PC-9 (cell line): ENCODE data around the gene ZNF236. TPM values are rescaled to one million over a fixed set of nuclear protein-coding genes. Genes with fewer than 3 reads are reported as not detected.

ENCODE experiments used
- BruUV-seq: library from RNA; stranded (reverse); fragments of 400-500 nt; replicated peaks from 2 replicates; lab custom pipeline; 2021; lab: Mats Ljungman, UMichigan
- CTCF ChIA-PET: fragments of 300-600 bp; sonication (Branson Sonifier 250); formaldehyde crosslinking; loops from one replicate; lab custom pipeline; 2022; ENCODE audit warnings: antibody characterized with exemption; lab: Charles Lee
- POLR2A ChIA-PET: fragments of 300-600 bp; sonication (Branson Sonifier 250); formaldehyde crosslinking; loops from one replicate; lab custom pipeline; 2022; ENCODE audit warnings: antibody characterized with exemption; ENCODE audit not compliant: unreplicated experiment; lab: Charles Lee
- DNase-seq, 2 experiments: peaks; one replicate each; pipeline versions ENCODE4 v3.0.0 to v3.0.0-alpha.2; 2015 to 2022; ENCODE audit warnings: mixed read lengths in 1 of 2
- H2AFZ ChIP-seq: fragments of 200-600 bp; sonication (generic); 2 replicates; pipeline ENCODE4 v1.8.1; 2017; ENCODE audit warnings: antibody characterized with exemption
- H3F3A ChIP-seq: fragments of 200-600 bp; sonication (generic); 2 replicates; pipeline ENCODE4 v1.8.1; 2017; ENCODE audit warnings: antibody characterized with exemption, mild to moderate bottlenecking, low read depth; ENCODE audit not compliant: insufficient read depth
- H3K27ac ChIP-seq: fragments of 200-600 bp; sonication (generic); 2 replicates; pipeline ENCODE4 v1.6.1; 2016; ENCODE audit warnings: mixed run types
- H3K27me3 ChIP-seq: fragments of 200-600 bp; sonication (generic); 2 replicates; pipeline ENCODE4 v1.6.1; 2016; ENCODE audit warnings: low read depth, mixed run types; ENCODE audit not compliant: insufficient read depth
- H3K36me3 ChIP-seq: fragments of 200-600 bp; sonication (generic); 2 replicates; pipeline ENCODE4 v1.6.1; 2016; ENCODE audit warnings: low read depth, mixed run types
- H3K4me1 ChIP-seq: fragments of 200-600 bp; sonication (generic); replicated peaks from 2 replicates; pipeline ENCODE4 v1.6.1; 2016; ENCODE audit warnings: mixed run types; ENCODE audit not compliant: insufficient read depth
- H3K4me2 ChIP-seq: fragments of 200-600 bp; sonication (generic); 2 replicates; pipeline ENCODE4 v1.6.1; 2017; ENCODE audit warnings: mixed run types
- H3K4me3 ChIP-seq: fragments of 200-600 bp; sonication (generic); 2 replicates; pipeline ENCODE4 v1.6.1; 2016; ENCODE audit warnings: mixed run types
- H3K79me2 ChIP-seq: fragments of 200-600 bp; sonication (generic); 2 replicates; pipeline ENCODE4 v1.6.1; 2017; ENCODE audit warnings: low read depth, mixed run types
- H3K9me2 ChIP-seq: fragments of 200-600 bp; sonication (generic); 2 replicates; pipeline ENCODE4 v1.8.1; 2017; ENCODE audit warnings: mild to moderate bottlenecking; ENCODE audit not compliant: insufficient read depth
- H3K9me3 ChIP-seq: fragments of 200-600 bp; sonication (generic); 2 replicates; pipeline ENCODE4 v1.8.1; 2016; ENCODE audit warnings: low read depth; ENCODE audit not compliant: insufficient read depth
- H4K20me1 ChIP-seq: fragments of 200-600 bp; sonication (generic); 2 replicates; pipeline ENCODE4 v1.8.1; 2017; ENCODE audit not compliant: insufficient read depth
- EZH2 ChIP-seq: fragments of 200-600 bp; sonication (generic); IDR thresholded peaks from 2 replicates; pipeline ENCODE4 v1.8.0; 2017; ENCODE audit warnings: antibody characterized with exemption, low read depth
- intact Hi-C: fragments of 100-400 bp; cut with micrococcal nuclease; formaldehyde crosslinking; loops from one replicate; pipeline ENCODE4 v1.10.0; 2022; ENCODE audit not compliant: unreplicated experiment
- total RNA-seq: library from RNA; stranded (reverse); gene quantifications from 2 replicates; pipeline ENCODE4 v1.2.3, GENCODE V29; 2021
- TF ChIP-seq, protein P1 (sequence below): fragments of 200-600 bp; sonication (generic); conservative IDR thresholded peaks from 2 replicates; pipeline ENCODE4 v1.6.1; 2017; ENCODE audit warnings: mixed run types, antibody characterized with exemption, mild to moderate bottlenecking, moderate library complexity

The ZNF236 gene
- total RNA-seq, 1 experiment from 2014 or later: 10.8 TPM

DNA sequence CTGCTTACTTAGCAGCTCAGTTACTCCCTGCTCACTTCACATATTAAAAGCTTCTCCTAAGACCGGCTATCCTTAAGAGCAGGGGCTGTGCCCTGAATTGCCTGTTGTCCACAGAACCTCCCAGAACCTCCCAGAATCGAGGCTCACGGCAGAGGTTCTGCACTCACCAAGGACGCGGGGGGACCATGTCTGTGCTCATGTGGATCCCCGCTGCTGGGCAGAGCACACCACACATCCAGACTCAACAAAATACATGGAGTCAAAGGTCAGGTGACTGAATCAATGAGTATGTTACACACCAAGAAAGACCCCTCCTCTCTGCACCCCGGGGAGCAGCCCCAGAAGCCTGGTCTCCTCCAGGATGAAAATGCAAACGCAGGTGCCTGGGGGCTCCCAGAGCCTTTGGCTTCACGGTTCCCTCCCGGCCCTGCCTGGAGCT, 161.3 kb downstream of the ZNF236 start:
- no TSS peak for BruUV-seq
- intact Hi-C loops: loop anchor here (1.0 kb wide), 1 partner anchor 180 kb away; no protein-coding TSS in a partner anchor

DNA sequence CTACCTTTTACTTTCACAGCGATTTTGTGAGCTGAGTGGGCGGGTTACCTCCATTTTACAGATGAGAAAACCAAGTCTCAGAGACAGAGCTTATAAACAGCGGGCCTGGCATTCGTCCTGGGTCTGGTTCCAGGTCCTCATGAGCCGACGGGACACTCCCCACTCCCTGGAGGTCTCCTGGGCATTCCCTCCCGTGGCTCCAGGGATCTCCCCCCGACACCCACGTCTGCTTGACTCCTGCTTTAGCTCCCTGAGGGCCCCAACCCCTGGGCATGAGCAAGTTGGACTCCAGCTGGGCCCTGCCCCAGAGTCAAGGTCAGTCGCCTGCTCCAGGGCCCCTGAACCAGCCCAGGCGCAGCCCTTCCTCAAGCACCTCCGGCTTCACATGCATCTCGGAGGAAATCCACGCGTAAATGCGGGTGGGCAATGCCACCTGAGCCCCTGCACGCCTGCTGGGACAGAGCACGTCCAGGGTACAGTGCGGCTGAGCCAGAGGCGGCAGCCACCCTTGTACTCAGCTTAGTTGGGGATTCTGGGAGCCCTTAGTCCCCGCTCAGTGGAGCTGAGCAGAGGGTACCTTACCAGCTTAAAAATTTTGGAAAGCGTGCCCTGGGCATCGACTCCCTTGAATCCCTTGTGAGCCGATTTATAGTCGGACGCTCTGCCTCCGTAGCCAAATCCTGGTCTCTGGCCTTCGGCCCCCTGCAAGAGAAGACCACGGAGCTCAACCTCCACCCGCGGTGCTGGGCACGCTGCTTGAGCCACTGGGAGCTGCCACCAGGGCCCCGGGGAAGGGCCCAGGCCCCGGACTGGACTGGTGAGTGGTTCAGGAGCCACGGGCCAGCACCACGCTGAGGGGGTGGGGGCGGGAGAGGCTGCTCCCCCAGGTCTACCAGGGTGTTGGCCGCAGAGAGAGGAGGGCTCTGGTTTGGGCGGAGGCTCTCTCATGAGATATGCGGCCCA, 162.1 kb downstream of the ZNF236 start:
- Histone ChIP-seq H3K27ac (no peak overlapping the region), H3K36me3 (no peaks in the 10 kb centered on the region), H3K9me2 (no peaks in the 10 kb centered on the region), H3K4me2 (no peak overlapping the region), H3K79me2 (no peaks in the 10 kb centered on the region), H3K4me3 (no peak overlapping the region), H3K4me1 (no peaks in the 10 kb centered on the region), H2AFZ (no peak overlapping the region), H3K9me3 (no peaks in the 10 kb centered on the region), H4K20me1 (no peaks in the 10 kb centered on the region), H3K27me3 (no peaks in the 10 kb centered on the region), H3F3A (no peaks in the 10 kb centered on the region)
- TF ChIP-seq EZH2: no peak
- TF ChIP-seq, protein P1, sequence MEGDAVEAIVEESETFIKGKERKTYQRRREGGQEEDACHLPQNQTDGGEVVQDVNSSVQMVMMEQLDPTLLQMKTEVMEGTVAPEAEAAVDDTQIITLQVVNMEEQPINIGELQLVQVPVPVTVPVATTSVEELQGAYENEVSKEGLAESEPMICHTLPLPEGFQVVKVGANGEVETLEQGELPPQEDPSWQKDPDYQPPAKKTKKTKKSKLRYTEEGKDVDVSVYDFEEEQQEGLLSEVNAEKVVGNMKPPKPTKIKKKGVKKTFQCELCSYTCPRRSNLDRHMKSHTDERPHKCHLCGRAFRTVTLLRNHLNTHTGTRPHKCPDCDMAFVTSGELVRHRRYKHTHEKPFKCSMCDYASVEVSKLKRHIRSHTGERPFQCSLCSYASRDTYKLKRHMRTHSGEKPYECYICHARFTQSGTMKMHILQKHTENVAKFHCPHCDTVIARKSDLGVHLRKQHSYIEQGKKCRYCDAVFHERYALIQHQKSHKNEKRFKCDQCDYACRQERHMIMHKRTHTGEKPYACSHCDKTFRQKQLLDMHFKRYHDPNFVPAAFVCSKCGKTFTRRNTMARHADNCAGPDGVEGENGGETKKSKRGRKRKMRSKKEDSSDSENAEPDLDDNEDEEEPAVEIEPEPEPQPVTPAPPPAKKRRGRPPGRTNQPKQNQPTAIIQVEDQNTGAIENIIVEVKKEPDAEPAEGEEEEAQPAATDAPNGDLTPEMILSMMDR: no peak
- intact Hi-C loops: no loop called here
- no peak for DNase-seq
- no TSS peak for BruUV-seq
- ChIA-PET CTCF (no interaction called here), POLR2A (no interaction called here)

More for the DNA sequence above, 161.3 kb downstream of the ZNF236 start:
- no peak for DNase-seq
- Histone ChIP-seq H3K27me3 (no peaks in the 10 kb centered on the region), H3F3A (no peaks in the 10 kb centered on the region), H3K79me2 (no peaks in the 10 kb centered on the region), H3K27ac (no peak overlapping the region), H3K4me1 (no peaks in the 10 kb centered on the region), H2AFZ (no peak overlapping the region), H3K4me3 (no peak overlapping the region), H3K9me3 (no peaks in the 10 kb centered on the region), H3K36me3 (no peaks in the 10 kb centered on the region), H3K9me2 (no peaks in the 10 kb centered on the region), H4K20me1 (no peaks in the 10 kb centered on the region), H3K4me2 (no peak overlapping the region)
- ChIA-PET POLR2A (no interaction called here), CTCF (no interaction called here)
- TF ChIP-seq EZH2: no peak
- TF ChIP-seq, protein P1: no peak; the same call in 1 of the 2 replicates

DNA sequence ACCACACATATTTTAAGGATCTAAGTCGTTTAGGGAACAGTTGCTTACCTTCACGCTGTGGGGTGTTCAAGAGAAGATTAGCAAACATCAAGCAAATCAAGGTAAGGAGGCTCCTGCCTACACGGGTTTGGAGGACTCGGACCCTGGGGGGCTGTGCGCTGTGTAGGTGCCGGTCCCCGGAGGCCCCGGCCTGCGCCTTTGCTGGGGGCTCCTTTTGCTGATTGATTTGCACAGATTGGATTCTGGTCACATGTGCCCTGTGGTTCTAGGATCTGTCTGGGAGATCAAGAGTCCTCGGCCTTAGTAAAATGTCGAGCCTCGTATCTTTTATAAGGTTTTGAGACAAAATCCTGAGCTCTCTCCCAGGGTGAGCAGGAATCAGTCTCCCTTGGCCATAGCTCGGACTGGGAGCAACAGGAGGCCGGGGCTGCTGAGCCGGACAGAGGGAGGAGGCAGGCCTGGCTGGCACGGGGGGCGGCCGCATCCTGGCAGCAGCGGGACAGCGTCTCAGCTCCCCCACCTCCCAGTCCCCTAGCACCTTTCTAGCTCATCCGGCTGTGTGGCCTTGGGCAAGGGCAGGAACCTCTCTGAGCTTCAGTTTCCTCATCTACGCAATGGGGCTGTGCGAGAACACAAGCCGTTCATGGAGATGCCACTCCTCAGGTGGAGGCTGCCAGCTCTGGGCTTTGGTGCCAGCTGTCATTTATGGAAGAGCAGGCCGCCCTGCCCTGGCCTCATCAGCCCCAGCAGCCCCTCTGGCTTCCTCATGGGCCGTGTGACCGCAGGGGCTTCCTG, 163.0 kb downstream of the ZNF236 start:
- DNase-seq: no peak
- Histone ChIP-seq H3F3A (no peaks in the 10 kb centered on the region), H3K9me2 (no peaks in the 10 kb centered on the region), H3K27ac (no peak overlapping the region), H3K4me2 (no peak overlapping the region), H4K20me1 (no peaks in the 10 kb centered on the region), H3K4me3 (no peak overlapping the region), H3K27me3 (no peaks in the 10 kb centered on the region), H3K4me1 (no peaks in the 10 kb centered on the region), H3K79me2 (no peaks in the 10 kb centered on the region), H3K9me3 (no peaks in the 10 kb centered on the region), H2AFZ (no peak overlapping the region), H3K36me3 (no peaks in the 10 kb centered on the region)
- intact Hi-C loops: no loop called here
- BruUV-seq: no TSS peak
- ChIA-PET CTCF (interaction anchor here (0.6 kb wide), 1 partner anchor 52 kb away, joined by 3 read pairs; no protein-coding TSS in a partner anchor), POLR2A (interaction anchor here (0.6 kb wide), 1 partner anchor 154 kb away, joined by 12 read pairs; no protein-coding TSS in a partner anchor)
- TF ChIP-seq EZH2: no peak
- TF ChIP-seq, protein P1: no peak
